GM12891 (cell line): ENCODE measurements around the gene TRPV6.
A peak's percentile ranks its signal among the peaks of the same experiment; 100 is the strongest.

Experiments used
- DNase-seq: peaks from one replicate; pipeline ENCODE4 v3.0.0; 2011; ENCODE audit warnings: low spot score; ENCODE audit not compliant: insufficient read length
- FAIRE-seq: peaks from 2 replicates; lab custom pipeline; 2011; peaks lifted over from hg19 to GRCh38; lab: Jason Lieb, UNC
- PAX5 ChIP-seq: IDR thresholded peaks from 2 replicates; pipeline ENCODE4 v1.6.1; 2011; ENCODE audit warnings: low read length, moderate library complexity, mild to moderate bottlenecking; ENCODE audit not compliant: insufficient read depth, severe bottlenecking
- POLR2A ChIP-seq: IDR thresholded peaks from 2 replicates; pipeline ENCODE4 v1.6.1; 2011; ENCODE audit warnings: low read depth, low read length, control low read depth
- POLR2AphosphoS5 ChIP-seq: IDR thresholded peaks from 2 replicates; pipeline ENCODE4 v1.6.1; 2011; ENCODE audit warnings: low read depth, low read length, control low read depth
- POU2F2 ChIP-seq: IDR thresholded peaks from 2 replicates; pipeline ENCODE4 v1.6.1; 2011; ENCODE audit warnings: low read depth, mild to moderate bottlenecking, control low read depth, low read length, moderate library complexity
- SPI1 ChIP-seq: IDR thresholded peaks from 2 replicates; pipeline ENCODE4 v1.6.1; 2011; ENCODE audit warnings: low read depth, low read length, control low read depth
- TAF1 ChIP-seq: IDR thresholded peaks from 2 replicates; pipeline ENCODE4 v1.6.1; 2011; ENCODE audit warnings: low read depth, low read length, control low read depth

Gene TRPV6

GRCh38 chr7:142842251-142842766 lies 43.2 kb downstream of the TRPV6 start:
- FAIRE-seq: no peak
- no peak for TF ChIP-seq PAX5
- TF ChIP-seq TAF1: no peak
- no peak for TF ChIP-seq POLR2AphosphoS5
- TF ChIP-seq POU2F2: no peak
- TF ChIP-seq POLR2A: no peak
- no peak for TF ChIP-seq SPI1
- DNase-seq: no peak

GRCh38 chr7:142838461-142839213 lies 46.9 kb downstream of the TRPV6 start:
- FAIRE-seq: peak; percentile 54
- DNase-seq: no peak
- no peak for TF ChIP-seq PAX5
- TF ChIP-seq POU2F2: no peak
- no peak for TF ChIP-seq SPI1
- no peak for TF ChIP-seq POLR2A
- TF ChIP-seq TAF1: no peak
- TF ChIP-seq POLR2AphosphoS5: no peak

GRCh38 chr7:142836426-142836825 lies 49.1 kb downstream of the TRPV6 start:
- DNase-seq (no peak), FAIRE-seq (no peak)
- TF ChIP-seq POU2F2: no peak
- no peak for TF ChIP-seq POLR2A
- no peak for TF ChIP-seq POLR2AphosphoS5
- TF ChIP-seq TAF1: no peak
- TF ChIP-seq SPI1: no peak
- TF ChIP-seq PAX5: no peak

- TF ChIP-seq POLR2AphosphoS5: no peak
- DNase-seq (no peak), FAIRE-seq (no peak)
These were observed 50.1 kb downstream of the TRPV6 start for GRCh38 chr7:142835487-142835886.

GRCh38 chr7:142833174-142834048 lies 52.1 kb downstream of the TRPV6 start:
- FAIRE-seq (no peak), DNase-seq (no peak)
- no peak for TF ChIP-seq TAF1
- TF ChIP-seq POLR2AphosphoS5: no peak
- TF ChIP-seq SPI1: peak; percentile 60
- no peak for TF ChIP-seq PAX5

GRCh38 chr7:142832417-142832816 lies 53.1 kb downstream of the TRPV6 start:
- no peak for FAIRE-seq
- no peak for TF ChIP-seq PAX5
- TF ChIP-seq POLR2AphosphoS5: no peak
- TF ChIP-seq SPI1: no peak
- TF ChIP-seq POLR2A: no peak
- no peak for TF ChIP-seq POU2F2
- TF ChIP-seq TAF1: no peak

GRCh38 chr7:142827951-142828500 lies 57.5 kb downstream of the TRPV6 start:
- no peak for FAIRE-seq

More at GRCh38 chr7:142832417-142832816, 53.1 kb downstream of the TRPV6 start:
- DNase-seq: no peak

GRCh38 chr7:142822714-142823113 lies 62.8 kb downstream of the TRPV6 start:
- DNase-seq: no peak
- TF ChIP-seq POLR2A (no peak), POLR2AphosphoS5 (no peak), TAF1 (no peak), PAX5 (no peak), POU2F2 (no peak), SPI1 (no peak)
- no peak for FAIRE-seq

More at GRCh38 chr7:142827951-142828500, 57.5 kb downstream of the TRPV6 start:
- DNase-seq: no peak
- TF ChIP-seq TAF1: no peak
